Osteoblast (primary cell): ENCODE data around the gene SERINC5. TPM values are rescaled to one million over a fixed set of nuclear protein-coding genes. Genes with fewer than 3 reads are reported as not detected.

ENCODE experiments used
- DNase-seq: peaks from one replicate; pipeline ENCODE4 v3.0.0; 2011; ENCODE audit warnings: low spot score, mixed read lengths; ENCODE audit not compliant: insufficient read length; ENCODE audit errors: missing footprints
- H2AFZ ChIP-seq: 2 replicates; pipeline ENCODE4 v1.6.0; 2011; ENCODE audit warnings: mild to moderate bottlenecking, low read length
- H3K27ac ChIP-seq: 2 replicates; pipeline ENCODE4 v1.5.1; 2011; ENCODE audit warnings: mild to moderate bottlenecking, low read depth, low read length, moderate library complexity
- H3K27me3 ChIP-seq: 2 replicates; pipeline ENCODE4 v1.6.0; 2012; ENCODE audit warnings: mild to moderate bottlenecking, control low read depth, inconsistent platforms, low read length, moderate library complexity; ENCODE audit not compliant: insufficient read depth
- H3K36me3 ChIP-seq: 2 replicates; pipeline ENCODE4 v1.5.1; 2011; ENCODE audit warnings: mild to moderate bottlenecking, low read length, control low read depth, moderate library complexity; ENCODE audit not compliant: insufficient read depth
- H3K4me1 ChIP-seq: 2 replicates; pipeline ENCODE4 v1.5.1; 2011; ENCODE audit warnings: mild to moderate bottlenecking, low read length, control low read depth, moderate library complexity; ENCODE audit not compliant: insufficient read depth
- H3K4me2 ChIP-seq: 2 replicates; pipeline ENCODE4 v1.6.0; 2011; ENCODE audit warnings: mild to moderate bottlenecking, low read length; ENCODE audit not compliant: insufficient read depth
- H3K4me3 ChIP-seq: fragments of 200-600 bp; sonication (generic); 3 replicates; pipeline ENCODE4 v1.5.1; 2012; ENCODE audit warnings: mild to moderate bottlenecking, low read length, inconsistent platforms; ENCODE audit not compliant: insufficient read depth
- H3K79me2 ChIP-seq: 2 replicates; pipeline ENCODE4 v1.6.0; 2012; ENCODE audit warnings: mild to moderate bottlenecking, low read length, control low read depth, inconsistent platforms; ENCODE audit not compliant: insufficient read depth
- H3K9me3 ChIP-seq: 2 replicates; pipeline ENCODE4 v1.5.1; 2011; ENCODE audit warnings: low read depth, low read length, control low read depth
- H4K20me1 ChIP-seq: 2 replicates; pipeline ENCODE4 v1.6.0; 2012; ENCODE audit warnings: mild to moderate bottlenecking, low read length, control low read depth; ENCODE audit not compliant: insufficient read depth
- CTCF ChIP-seq: IDR thresholded peaks from 2 replicates; pipeline ENCODE4 v1.5.1; 2011; ENCODE audit warnings: mild to moderate bottlenecking, low read depth, low read length, moderate library complexity; ENCODE audit errors: extremely low read depth
- total RNA-seq: library from RNA; depleted of rRNA; stranded (reverse); fragments of >200 nt; gene quantifications from 2 replicates; pipeline ENCODE4 v1.2.3, GENCODE V29; 2012

Gene SERINC5
- total RNA-seq, 1 donor: 96.3 TPM

- Histone ChIP-seq H3K9me3 (no peaks in the 10 kb centered on the region), H4K20me1 (no peaks in the 10 kb centered on the region), H3K79me2 (no peaks in the 10 kb centered on the region), H2AFZ (peak overlapping the region; percentile 7), H3K27me3 (no peaks in the 10 kb centered on the region), H3K27ac (peak overlapping the region; percentile 77), H3K4me1 (peaks cover 24% of the 10 kb centered on the region), H3K36me3 (no peaks in the 10 kb centered on the region), H3K4me2 (peak overlapping the region; percentile 51), H3K4me3 (peak overlapping the region; percentile 27)
- no peak for TF ChIP-seq CTCF
- DNase-seq: peak; percentile 78
Observed at GRCh38 chr5:80125962-80126480, 129.8 kb downstream of the SERINC5 start.

- H2AFZ ChIP-seq: no peak overlapping the region
- DNase-seq: no peak
- H3K27me3 ChIP-seq: no peaks in the 10 kb centered on the region
- no peaks in the 10 kb centered on the region for H3K79me2 ChIP-seq
- peak overlapping the region; percentile 27 for H3K4me3 ChIP-seq
- TF ChIP-seq CTCF: no peak
- H4K20me1 ChIP-seq: no peaks in the 10 kb centered on the region
- H3K4me1 ChIP-seq: peaks cover 24% of the 10 kb centered on the region
- H3K27ac ChIP-seq: peak overlapping the region; percentile 77
- H3K36me3 ChIP-seq: no peaks in the 10 kb centered on the region
- peak overlapping the region; percentile 51 for H3K4me2 ChIP-seq
- H3K9me3 ChIP-seq: no peaks in the 10 kb centered on the region
Observed at GRCh38 chr5:80125022-80125961, 130.6 kb downstream of the SERINC5 start.

DNA sequence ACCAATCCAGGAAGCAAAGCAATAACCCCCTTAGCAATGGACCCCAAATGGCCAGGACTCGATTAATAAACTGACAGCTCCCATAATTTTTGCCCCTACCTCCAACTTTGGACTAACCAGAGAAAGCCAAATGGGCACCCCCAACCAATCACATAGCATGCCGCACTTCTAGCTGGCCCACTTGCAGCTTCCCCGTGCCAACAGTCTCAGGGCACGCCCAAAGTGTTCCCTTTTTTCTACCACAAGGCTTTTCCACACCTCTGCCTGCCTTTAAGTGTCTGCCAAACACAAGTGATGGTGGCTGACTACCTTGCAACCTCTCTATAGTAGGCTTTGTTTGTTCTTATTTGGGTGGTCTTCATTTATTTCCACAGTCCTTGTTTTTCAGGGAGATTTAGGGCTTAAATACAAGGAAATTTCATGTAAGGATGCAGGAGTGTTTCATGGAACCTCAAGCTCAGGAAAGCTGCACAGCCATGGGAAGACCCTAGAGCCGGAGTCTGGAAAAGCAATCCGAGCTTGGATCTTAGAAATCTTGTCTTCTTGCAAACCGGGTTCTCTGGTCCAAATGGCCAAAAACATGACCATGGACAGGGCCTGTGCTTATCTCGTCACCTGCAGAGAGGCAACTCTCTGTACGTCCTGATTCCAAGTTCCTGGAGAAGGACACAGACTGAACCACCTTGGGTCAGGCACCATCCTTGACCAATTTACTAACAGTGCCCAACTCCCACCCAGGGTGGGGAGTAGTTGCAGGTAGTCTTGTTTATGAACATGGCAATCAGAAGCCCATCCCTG lies 131.5 kb downstream of the SERINC5 start:
- no peak overlapping the region for H3K4me2 ChIP-seq
- H3K27ac ChIP-seq: no peak overlapping the region
- no peaks in the 10 kb centered on the region for H3K79me2 ChIP-seq
- H3K4me1 ChIP-seq: peaks cover 24% of the 10 kb centered on the region
- H3K9me3 ChIP-seq: no peaks in the 10 kb centered on the region
- no peaks in the 10 kb centered on the region for H4K20me1 ChIP-seq
- H3K36me3 ChIP-seq: no peaks in the 10 kb centered on the region
- no peak overlapping the region for H3K4me3 ChIP-seq
- H3K27me3 ChIP-seq: no peaks in the 10 kb centered on the region
- no peak for DNase-seq
- no peak overlapping the region for H2AFZ ChIP-seq
- TF ChIP-seq CTCF: no peak

- H4K20me1 ChIP-seq: no peaks in the 10 kb centered on the region
- TF ChIP-seq CTCF: no peak
- H3K36me3 ChIP-seq: no peaks in the 10 kb centered on the region
- no peaks in the 10 kb centered on the region for H3K27me3 ChIP-seq
- H3K9me3 ChIP-seq: no peaks in the 10 kb centered on the region
- no peak overlapping the region for H3K4me2 ChIP-seq
- H3K79me2 ChIP-seq: no peaks in the 10 kb centered on the region
- no peak for DNase-seq
- no peak overlapping the region for H3K4me3 ChIP-seq
- peaks cover 20% of the 10 kb centered on the region for H3K4me1 ChIP-seq
- no peak overlapping the region for H2AFZ ChIP-seq
- H3K27ac ChIP-seq: no peak overlapping the region
Observed at GRCh38 chr5:80122579-80122978, 133.3 kb downstream of the SERINC5 start.
